Thymus (tissue), 11 donors: ENCODE measurements around the gene IQGAP3. TPM values are rescaled to one million over a fixed set of nuclear protein-coding genes. Genes with fewer than 3 reads are reported as not detected.
"Not testable (repeated sequence)": the region's sequence is repeated elsewhere in the genome, so short reads cannot be mapped to it uniquely, and the experiment has no call there.

Experiments
- DNase-seq, 9 donors: peaks; one replicate each; pipeline ENCODE4 v3.0.0-alpha.2; 2013; ENCODE audit warnings: low spot score in 9 of 9, low read depth in 6 of 9, missing footprints in 1 of 9
- H3K27ac ChIP-seq, 2 donors: one replicate each; pipeline ENCODE4 v1.5.1; 2013; ENCODE audit warnings: control low read depth in 1 of 2, low read depth in 1 of 2, low read length in 1 of 2, mild to moderate bottlenecking in 1 of 2, moderate library complexity in 1 of 2
- H3K27me3 ChIP-seq, 2 donors: one replicate each; pipeline ENCODE4 v1.5.1; 2013; ENCODE audit warnings: low read length in 1 of 2; ENCODE audit not compliant: control insufficient read depth in 2 of 2, insufficient read depth in 1 of 2
- H3K36me3 ChIP-seq, 2 donors: one replicate each; pipeline ENCODE4 v1.5.1; 2013; ENCODE audit warnings: low read length in 1 of 2, mild to moderate bottlenecking in 1 of 2, moderate library complexity in 1 of 2; ENCODE audit not compliant: control insufficient read depth in 2 of 2, insufficient read depth in 2 of 2
- H3K4me1 ChIP-seq, 2 donors: one replicate each; pipeline ENCODE4 v1.5.1; 2013; ENCODE audit warnings: low read length in 2 of 2; ENCODE audit not compliant: control insufficient read depth in 2 of 2, insufficient read depth in 2 of 2
- H3K4me3 ChIP-seq, 2 donors: one replicate each; pipeline ENCODE4 v1.5.1; 2013; ENCODE audit warnings: low read length in 2 of 2, control low read depth in 1 of 2, mild to moderate bottlenecking in 1 of 2
- H3K9me3 ChIP-seq, 2 donors: one replicate each; pipeline ENCODE4 v1.5.1; 2013; ENCODE audit warnings: low read length in 1 of 2, mild to moderate bottlenecking in 1 of 2; ENCODE audit not compliant: control insufficient read depth in 2 of 2, insufficient read depth in 1 of 2
- WGBS: extraction: QIAGEN DNeasy Blood & Tissue Kit; methylation state at CpG from one replicate; pipeline ENCODE4 v1.1.7; 2013; 5-methylcytosine and 5-hydroxymethylcytosine counted together
- polyA plus RNA-seq: library from polyadenylated mRNA; stranded (reverse); fragments of 200-250 nt; gene quantifications from one replicate; pipeline ENCODE4 v1.2.3, GENCODE V29; 2013
- total RNA-seq: library from RNA; stranded (reverse); fragments of 120-200 nt; gene quantifications from one replicate; pipeline ENCODE4 v1.2.4, GENCODE V29; 2013
- donor health status: healthy.

IQGAP3 gene
- total and polyA plus RNA-seq, 2 donors: 1.0 to 2.5 TPM

- whole genome bisulfite sequencing: over 99% methylated on average over 6 of the region's 6 CpGs
- Histone ChIP-seq H3K4me1 (peaks cover 0 to 2% of the 10 kb centered on the region in 2 donors), H3K36me3 (peaks cover 7 to 10% of the 10 kb centered on the region in 2 donors), H3K27me3 (no peaks in the 10 kb centered on the region), H3K27ac (no peak overlapping the region), H3K4me3 (no peak overlapping the region), H3K9me3 (no peaks in the 10 kb centered on the region)
- DNase-seq: no peak
Measured at GRCh38 chr1:156553860-156554485, 18.4 kb downstream of the IQGAP3 start.

GRCh38 chr1:156552937-156553336, 19.4 kb downstream of the IQGAP3 start:
- not testable (repeated sequence) for H3K9me3 ChIP-seq, H3K27me3 ChIP-seq, H3K4me3 ChIP-seq, H3K27ac ChIP-seq, DNase-seq, H3K4me1 ChIP-seq
- 40% methylated on average over 4 of the region's 4 CpGs for WGBS
- peaks cover 12 to 16% of the 10 kb centered on the region in 2 donors for H3K36me3 ChIP-seq

- 80% methylated on average over 5 of the region's 5 CpGs for WGBS
- no peaks in the 10 kb centered on the region for H3K27me3 ChIP-seq
- no peak for DNase-seq
- no peaks in the 10 kb centered on the region for H3K9me3 ChIP-seq
- H3K27ac ChIP-seq: no peak overlapping the region
- peaks cover 13 to 16% of the 10 kb centered on the region in 2 donors for H3K36me3 ChIP-seq
- peaks cover 0 to 2% of the 10 kb centered on the region in 2 donors for H3K4me1 ChIP-seq
- H3K4me3 ChIP-seq: no peak overlapping the region
Measured at GRCh38 chr1:156552518-156552917, 19.8 kb downstream of the IQGAP3 start.

GRCh38 chr1:156551869-156552268, 20.5 kb downstream of the IQGAP3 start:
- Histone ChIP-seq H3K9me3 (no peaks in the 10 kb centered on the region), H3K27me3 (no peaks in the 10 kb centered on the region), H3K36me3 (peaks cover 16% of the 10 kb centered on the region in 2 donors), H3K4me3 (no peak overlapping the region), H3K27ac (no peak overlapping the region), H3K4me1 (peaks cover 0 to 2% of the 10 kb centered on the region in 2 donors)
- no peak for DNase-seq
- 97% methylated on average over 6 of the region's 6 CpGs for WGBS

- WGBS: 90% methylated on average over 3 of the region's 3 CpGs
- Histone ChIP-seq H3K36me3 (peaks cover 12 to 16% of the 10 kb centered on the region in 2 donors), H3K9me3 (no peaks in the 10 kb centered on the region), H3K27me3 (no peaks in the 10 kb centered on the region), H3K4me1 (peaks cover 0 to 2% of the 10 kb centered on the region in 2 donors), H3K27ac (no peak overlapping the region), H3K4me3 (no peak overlapping the region)
- no peak for DNase-seq
Measured at GRCh38 chr1:156551066-156551643, 21.2 kb downstream of the IQGAP3 start.

- Histone ChIP-seq H3K4me1 (peaks cover 0 to 2% of the 10 kb centered on the region in 2 donors), H3K9me3 (no peaks in the 10 kb centered on the region), H3K27ac (no peak overlapping the region), H3K4me3 (no peak overlapping the region), H3K27me3 (no peaks in the 10 kb centered on the region), H3K36me3 (peaks cover 6 to 10% of the 10 kb centered on the region in 2 donors)
- 86% methylated on average over 5 of the region's 5 CpGs for WGBS
- no peak for DNase-seq
Measured at GRCh38 chr1:156550346-156550745, 22.0 kb downstream of the IQGAP3 start.

- Histone ChIP-seq H3K4me1 (peaks cover 0 to 2% of the 10 kb centered on the region in 2 donors), H3K4me3 (no peak overlapping the region), H3K27ac (no peak overlapping the region), H3K9me3 (no peaks in the 10 kb centered on the region), H3K27me3 (no peaks in the 10 kb centered on the region), H3K36me3 (peaks cover 6 to 10% of the 10 kb centered on the region in 2 donors)
- no peak for DNase-seq
- WGBS: 96% methylated on average over 1 of the region's 1 CpG
Measured at GRCh38 chr1:156549831-156550230, 22.5 kb downstream of the IQGAP3 start.

- H3K4me1 ChIP-seq: peaks cover 0 to 2% of the 10 kb centered on the region in 2 donors
- H3K4me3 ChIP-seq: no peak overlapping the region
- peaks cover 6 to 10% of the 10 kb centered on the region in 2 donors for H3K36me3 ChIP-seq
- H3K27ac ChIP-seq: no peak overlapping the region
- peak in 1 of 9 donors; percentile 15 for DNase-seq
- H3K9me3 ChIP-seq: no peaks in the 10 kb centered on the region
- no peaks in the 10 kb centered on the region for H3K27me3 ChIP-seq
- WGBS: 88% methylated on average over 2 of the region's 2 CpGs
Measured at GRCh38 chr1:156549390-156549789, 23.0 kb downstream of the IQGAP3 start.

GRCh38 chr1:156547982-156548381, 24.4 kb downstream of the IQGAP3 start:
- Histone ChIP-seq H3K27ac (no peak overlapping the region), H3K9me3 (no peaks in the 10 kb centered on the region), H3K4me3 (no peak overlapping the region), H3K27me3 (no peaks in the 10 kb centered on the region), H3K36me3 (peaks cover 6 to 10% of the 10 kb centered on the region in 2 donors), H3K4me1 (no peaks in the 10 kb centered on the region)
- WGBS: 98% methylated on average over 9 of the region's 9 CpGs
- no peak for DNase-seq
